Upper lobe of right lung (tissue), 1 donor: Measurements from ENCODE around the gene NPAS3. TPM values are rescaled to one million over a fixed set of nuclear protein-coding genes. Genes with fewer than 3 reads are reported as not detected.
A peak's percentile ranks its signal among the peaks of the same experiment; 100 is the strongest.

Experiments
- ATAC-seq: fragments of 200-7000 bp; cut with Tn5 transposase; one replicate; pipeline ENCODE4 v1.9.1; 2020; ENCODE audit warnings: mild to moderate bottlenecking, moderate library complexity
- DNase-seq: peaks from one replicate; pipeline ENCODE4 v3.0.0-alpha.2; 2020
- H3K27ac ChIP-seq: fragments of 200-600 bp; one replicate; pipeline ENCODE4 v1.8.0; 2022
- H3K27me3 ChIP-seq: fragments of 200-600 bp; one replicate; pipeline ENCODE4 v1.8.0; 2022; ENCODE audit warnings: mild to moderate bottlenecking
- H3K36me3 ChIP-seq: fragments of 200-600 bp; one replicate; pipeline ENCODE4 v1.8.0; 2022
- H3K4me1 ChIP-seq: fragments of 200-600 bp; one replicate; pipeline ENCODE4 v1.8.0; 2022
- H3K4me3 ChIP-seq: fragments of 200-600 bp; one replicate; pipeline ENCODE4 v1.8.0; 2022; ENCODE audit warnings: mild to moderate bottlenecking
- H3K9me3 ChIP-seq: fragments of 200-600 bp; one replicate; pipeline ENCODE4 v1.8.0; 2022
- intact Hi-C: fragments of 100-400 bp; cut with DNase I; formaldehyde crosslinking; loops from one replicate; pipeline ENCODE4 v1.11.0; 2022
- total RNA-seq: library from RNA; stranded (reverse); fragmentation: NEBNext Ultra II Directional; extraction: Animal tissue kit (Norgen Biotek cat#: 25700); gene quantifications from one replicate; pipeline ENCODE4 v1.2.1, GENCODE V29; 2021
- TF ChIP-seq, protein P1 (sequence below): fragments of 200-600 bp; IDR thresholded peaks from one replicate; pipeline ENCODE4 v1.8.0; 2022; ENCODE audit warnings: antibody characterized with exemption
- donor health status: DM: no; HTN: yes; CAD: no; lungs with severe emphysema.

The NPAS3 gene
- total RNA-seq, 1 donor from 2014 or later: 1.2 TPM

DNA sequence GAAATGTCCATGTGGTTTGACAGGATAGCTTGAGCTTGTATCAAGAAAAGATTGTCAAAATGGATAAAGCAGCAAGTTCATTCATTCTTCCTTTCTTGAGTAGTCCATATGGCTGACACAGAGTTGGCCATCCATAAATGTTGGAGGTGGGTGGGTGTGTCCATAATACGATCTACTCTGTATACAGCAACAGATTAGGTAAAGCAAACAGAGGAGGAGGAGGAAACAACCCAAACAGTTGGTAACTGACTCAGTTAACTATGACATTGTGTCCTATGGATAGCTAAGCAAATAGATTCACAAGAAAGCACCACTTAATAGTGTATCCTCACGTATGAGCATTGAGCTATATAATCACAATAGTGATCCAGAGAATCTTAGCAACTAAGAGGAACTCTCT is 868.2 kb downstream of the NPAS3 start:
- DNase-seq (no peak), ATAC-seq (no peak)
- intact Hi-C loops: no loop called here
- H3K4me3 ChIP-seq: no peak overlapping the region
- TF ChIP-seq, protein P1, sequence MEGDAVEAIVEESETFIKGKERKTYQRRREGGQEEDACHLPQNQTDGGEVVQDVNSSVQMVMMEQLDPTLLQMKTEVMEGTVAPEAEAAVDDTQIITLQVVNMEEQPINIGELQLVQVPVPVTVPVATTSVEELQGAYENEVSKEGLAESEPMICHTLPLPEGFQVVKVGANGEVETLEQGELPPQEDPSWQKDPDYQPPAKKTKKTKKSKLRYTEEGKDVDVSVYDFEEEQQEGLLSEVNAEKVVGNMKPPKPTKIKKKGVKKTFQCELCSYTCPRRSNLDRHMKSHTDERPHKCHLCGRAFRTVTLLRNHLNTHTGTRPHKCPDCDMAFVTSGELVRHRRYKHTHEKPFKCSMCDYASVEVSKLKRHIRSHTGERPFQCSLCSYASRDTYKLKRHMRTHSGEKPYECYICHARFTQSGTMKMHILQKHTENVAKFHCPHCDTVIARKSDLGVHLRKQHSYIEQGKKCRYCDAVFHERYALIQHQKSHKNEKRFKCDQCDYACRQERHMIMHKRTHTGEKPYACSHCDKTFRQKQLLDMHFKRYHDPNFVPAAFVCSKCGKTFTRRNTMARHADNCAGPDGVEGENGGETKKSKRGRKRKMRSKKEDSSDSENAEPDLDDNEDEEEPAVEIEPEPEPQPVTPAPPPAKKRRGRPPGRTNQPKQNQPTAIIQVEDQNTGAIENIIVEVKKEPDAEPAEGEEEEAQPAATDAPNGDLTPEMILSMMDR: no peak
- peaks cover 1% of the 10 kb centered on the region for H3K27me3 ChIP-seq
- no peak overlapping the region for H3K27ac ChIP-seq
- no peaks in the 10 kb centered on the region for H3K9me3 ChIP-seq
- H3K4me1 ChIP-seq: no peaks in the 10 kb centered on the region
- no peaks in the 10 kb centered on the region for H3K36me3 ChIP-seq

DNA sequence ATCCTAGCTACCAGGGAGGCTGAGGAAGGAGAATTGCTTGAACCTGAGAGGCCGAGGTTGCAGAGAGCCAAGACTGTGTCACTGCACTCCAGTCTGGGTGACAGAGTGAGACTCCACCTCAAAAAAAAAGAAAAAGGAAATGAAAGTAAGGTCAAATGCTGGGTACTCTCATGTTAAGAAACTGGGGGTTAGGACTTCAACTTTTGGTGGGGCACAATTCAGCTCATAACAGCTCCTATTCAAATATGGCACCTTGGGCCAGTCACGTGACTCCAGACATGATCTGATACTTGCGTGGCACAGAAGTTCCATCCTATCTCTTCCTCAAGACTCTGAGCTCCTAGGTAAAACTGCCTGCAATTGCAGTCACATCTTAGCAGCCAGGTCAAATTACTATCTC is 869.5 kb downstream of the NPAS3 start:
- TF ChIP-seq, protein P1: no peak
- H3K27ac ChIP-seq: no peak overlapping the region
- intact Hi-C loops: no loop called here
- DNase-seq (no peak), ATAC-seq (no peak)
- H3K9me3 ChIP-seq: no peaks in the 10 kb centered on the region
- H3K4me1 ChIP-seq: no peaks in the 10 kb centered on the region
- no peaks in the 10 kb centered on the region for H3K36me3 ChIP-seq
- no peak overlapping the region for H3K4me3 ChIP-seq
- peaks cover 3% of the 10 kb centered on the region for H3K27me3 ChIP-seq

DNA sequence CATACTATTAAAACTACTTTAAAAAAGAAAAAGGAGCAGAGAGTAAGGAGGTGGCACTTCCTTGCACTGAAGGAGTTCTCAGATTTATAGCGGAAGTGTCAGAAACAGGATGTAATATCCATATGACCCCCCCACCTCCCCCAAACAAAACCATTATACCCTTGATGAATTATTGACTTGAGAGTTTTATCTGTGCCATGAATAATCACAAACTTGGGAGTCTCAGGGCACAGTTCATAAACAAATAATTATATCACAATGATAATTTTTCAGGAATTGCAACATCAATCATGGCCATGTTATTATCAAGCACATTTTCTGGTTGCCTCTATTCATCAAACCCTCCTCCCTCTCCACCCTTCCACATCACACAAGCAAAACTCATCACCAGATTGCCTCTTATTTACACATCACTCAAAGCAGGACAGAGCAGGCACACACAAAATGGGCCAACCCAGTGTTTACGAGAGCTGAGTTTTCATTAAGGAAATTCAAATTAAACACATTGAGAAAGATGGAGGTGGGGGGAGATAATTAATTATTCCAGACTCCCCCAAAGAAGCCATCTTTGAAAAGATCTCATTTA is 870.8 kb downstream of the NPAS3 start:
- ATAC-seq: no peak
- TF ChIP-seq, protein P1: no peak
- Histone ChIP-seq H3K4me3 (no peak overlapping the region), H3K4me1 (no peaks in the 10 kb centered on the region), H3K36me3 (no peaks in the 10 kb centered on the region), H3K9me3 (no peaks in the 10 kb centered on the region), H3K27me3 (peaks cover 3% of the 10 kb centered on the region), H3K27ac (no peak overlapping the region)
- no peak for DNase-seq
- intact Hi-C loops: no loop called here

DNA sequence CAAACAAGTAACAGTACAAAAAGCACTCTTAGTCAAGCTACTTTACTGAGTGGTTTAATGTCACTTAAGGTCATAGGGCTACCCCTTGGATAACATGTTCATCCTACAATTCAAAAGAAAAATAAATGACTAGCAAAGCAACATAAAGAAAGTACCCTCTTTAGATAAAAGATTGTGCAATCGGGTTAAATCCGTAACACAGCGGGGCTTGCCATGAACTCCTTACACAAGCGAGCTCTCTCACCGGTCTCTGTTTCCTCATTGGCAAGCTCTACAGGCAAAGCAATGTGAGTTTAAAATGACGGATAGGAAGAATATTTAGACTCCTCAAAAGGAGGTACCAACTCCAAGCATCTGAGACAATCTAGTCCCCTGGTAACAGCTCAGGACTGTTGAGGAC is 871.6 kb downstream of the NPAS3 start:
- H3K4me3 ChIP-seq: no peak overlapping the region
- DNase-seq: no peak
- no peaks in the 10 kb centered on the region for H3K36me3 ChIP-seq
- intact Hi-C loops: no loop called here
- H3K27me3 ChIP-seq: peaks cover 3% of the 10 kb centered on the region
- H3K9me3 ChIP-seq: no peaks in the 10 kb centered on the region
- ATAC-seq: peak; percentile 28
- TF ChIP-seq, protein P1: no peak
- H3K4me1 ChIP-seq: no peaks in the 10 kb centered on the region
- H3K27ac ChIP-seq: no peak overlapping the region

DNA sequence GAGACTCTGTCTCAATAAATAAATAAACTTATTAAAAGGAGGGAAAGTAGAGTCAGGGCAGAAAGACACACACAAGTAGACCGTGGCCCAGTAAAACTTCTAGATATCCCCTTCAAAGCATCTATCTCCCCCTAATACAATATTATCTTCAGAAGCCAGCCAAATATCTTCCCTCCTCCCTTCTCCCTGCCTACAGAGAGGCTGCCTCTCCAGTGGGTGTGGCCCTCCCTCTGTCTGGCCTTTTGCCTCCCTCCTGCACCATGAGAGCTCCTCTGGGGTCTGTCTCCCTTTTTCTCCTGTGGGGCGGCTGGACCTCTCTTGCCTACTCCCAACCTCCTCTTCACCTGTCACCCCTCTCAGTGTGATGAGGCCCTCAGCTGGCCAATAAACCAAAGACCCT is 873.0 kb downstream of the NPAS3 start:
- intact Hi-C loops: no loop called here
- DNase-seq: no peak

More for the DNA sequence above, 873.0 kb downstream of the NPAS3 start:
- Histone ChIP-seq H3K36me3 (no peaks in the 10 kb centered on the region), H3K27ac (no peak overlapping the region), H3K27me3 (peaks cover 3% of the 10 kb centered on the region), H3K9me3 (no peaks in the 10 kb centered on the region), H3K4me1 (no peaks in the 10 kb centered on the region), H3K4me3 (no peak overlapping the region)
- ATAC-seq: no peak
- TF ChIP-seq, protein P1: no peak
